GM10847 (cell line): Measurements from ENCODE around the gene MPO.

Experiments
- POLR2A ChIP-seq: IDR thresholded peaks from 2 replicates; pipeline ENCODE4 v1.6.1; 2011; ENCODE audit not compliant: insufficient read length; ENCODE audit errors: extremely low read depth

MPO gene

GRCh38 chr17:58229881-58230280, 50.9 kb downstream of the MPO start:
- no peak for TF ChIP-seq POLR2A

GRCh38 chr17:58229384-58229783, 51.4 kb downstream of the MPO start:
- no peak for TF ChIP-seq POLR2A

- no peak for TF ChIP-seq POLR2A
Observed at GRCh38 chr17:58228679-58229078, 52.1 kb downstream of the MPO start.

GRCh38 chr17:58227733-58228132, 53.0 kb downstream of the MPO start:
- TF ChIP-seq POLR2A, result no peak

- no peak for TF ChIP-seq POLR2A
Observed at GRCh38 chr17:58224315-58224714, 56.4 kb downstream of the MPO start.
